ENCODE data around the gene EXOC4.

EXOC4 gene

GRCh38 chr7:133649593-133649992, 396.7 kb downstream of the EXOC4 start:
- H3K4me1 ChIP-seq (ENCODE audit: control insufficient read depth in 2 of 2, insufficient read depth in 2 of 2, low read length in 2 of 2): no peaks in the 10 kb centered on the region
- H3K27me3 ChIP-seq (ENCODE audit: control insufficient read depth in 2 of 2, insufficient read depth in 2 of 2, low read length in 2 of 2): no peaks in the 10 kb centered on the region
- no peak overlapping the region for H3K27ac ChIP-seq (ENCODE audit: low read depth in 2 of 2, low read length in 2 of 2)
- no peaks in the 10 kb centered on the region for H3K9me3 ChIP-seq (ENCODE audit: control insufficient read depth in 2 of 2, low read length in 2 of 2)
- H3K9ac ChIP-seq (ENCODE audit: low read depth in 1 of 2, low read length in 2 of 2): no peak overlapping the region
- H3K36me3 ChIP-seq (ENCODE audit: control insufficient read depth in 2 of 2, insufficient read depth in 2 of 2, low read length in 2 of 2): no peaks in the 10 kb centered on the region
- no peak overlapping the region for H3K4me3 ChIP-seq (ENCODE audit: low read length in 2 of 2)

GRCh38 chr7:133650069-133650468, 397.2 kb downstream of the EXOC4 start:
- no peak overlapping the region for H3K27ac ChIP-seq (ENCODE audit: low read depth in 2 of 2, low read length in 2 of 2)
- no peaks in the 10 kb centered on the region for H3K9me3 ChIP-seq (ENCODE audit: control insufficient read depth in 2 of 2, low read length in 2 of 2)
- H3K4me1 ChIP-seq (ENCODE audit: control insufficient read depth in 2 of 2, insufficient read depth in 2 of 2, low read length in 2 of 2): no peaks in the 10 kb centered on the region
- no peak overlapping the region for H3K4me3 ChIP-seq (ENCODE audit: low read length in 2 of 2)
- H3K9ac ChIP-seq (ENCODE audit: low read depth in 1 of 2, low read length in 2 of 2): no peak overlapping the region
- no peaks in the 10 kb centered on the region for H3K27me3 ChIP-seq (ENCODE audit: control insufficient read depth in 2 of 2, insufficient read depth in 2 of 2, low read length in 2 of 2)
- H3K36me3 ChIP-seq (ENCODE audit: control insufficient read depth in 2 of 2, insufficient read depth in 2 of 2, low read length in 2 of 2): no peaks in the 10 kb centered on the region

GRCh38 chr7:133650487-133651300, 397.8 kb downstream of the EXOC4 start:
- Histone ChIP-seq H3K27ac (ENCODE audit: low read depth in 2 of 2, low read length in 2 of 2) (no peak overlapping the region), H3K4me1 (ENCODE audit: control insufficient read depth in 2 of 2, insufficient read depth in 2 of 2, low read length in 2 of 2) (no peaks in the 10 kb centered on the region), H3K4me3 (ENCODE audit: low read length in 2 of 2) (no peak overlapping the region), H3K9ac (ENCODE audit: low read depth in 1 of 2, low read length in 2 of 2) (no peak overlapping the region), H3K27me3 (ENCODE audit: control insufficient read depth in 2 of 2, insufficient read depth in 2 of 2, low read length in 2 of 2) (no peaks in the 10 kb centered on the region), H3K36me3 (ENCODE audit: control insufficient read depth in 2 of 2, insufficient read depth in 2 of 2, low read length in 2 of 2) (no peaks in the 10 kb centered on the region), H3K9me3 (ENCODE audit: control insufficient read depth in 2 of 2, low read length in 2 of 2) (no peaks in the 10 kb centered on the region)

- Histone ChIP-seq H3K27ac (ENCODE audit: low read depth in 2 of 2, low read length in 2 of 2) (no peak overlapping the region), H3K4me1 (ENCODE audit: control insufficient read depth in 2 of 2, insufficient read depth in 2 of 2, low read length in 2 of 2) (no peaks in the 10 kb centered on the region), H3K9me3 (ENCODE audit: control insufficient read depth in 2 of 2, low read length in 2 of 2) (no peaks in the 10 kb centered on the region), H3K36me3 (ENCODE audit: control insufficient read depth in 2 of 2, insufficient read depth in 2 of 2, low read length in 2 of 2) (no peaks in the 10 kb centered on the region), H3K4me3 (ENCODE audit: low read length in 2 of 2) (no peak overlapping the region), H3K9ac (ENCODE audit: low read depth in 1 of 2, low read length in 2 of 2) (no peak overlapping the region), H3K27me3 (ENCODE audit: control insufficient read depth in 2 of 2, insufficient read depth in 2 of 2, low read length in 2 of 2) (no peaks in the 10 kb centered on the region)
Measured at GRCh38 chr7:133652547-133652946, 399.7 kb downstream of the EXOC4 start.

- Histone ChIP-seq H3K36me3 (ENCODE audit: control insufficient read depth in 2 of 2, insufficient read depth in 2 of 2, low read length in 2 of 2) (no peaks in the 10 kb centered on the region), H3K4me3 (ENCODE audit: low read length in 2 of 2) (no peak overlapping the region), H3K27ac (ENCODE audit: low read depth in 2 of 2, low read length in 2 of 2) (no peak overlapping the region), H3K9me3 (ENCODE audit: control insufficient read depth in 2 of 2, low read length in 2 of 2) (no peaks in the 10 kb centered on the region), H3K9ac (ENCODE audit: low read depth in 1 of 2, low read length in 2 of 2) (no peak overlapping the region), H3K27me3 (ENCODE audit: control insufficient read depth in 2 of 2, insufficient read depth in 2 of 2, low read length in 2 of 2) (no peaks in the 10 kb centered on the region), H3K4me1 (ENCODE audit: control insufficient read depth in 2 of 2, insufficient read depth in 2 of 2, low read length in 2 of 2) (no peaks in the 10 kb centered on the region)
Measured at GRCh38 chr7:133654547-133654946, 401.7 kb downstream of the EXOC4 start.

GRCh38 chr7:133662276-133662675, 409.4 kb downstream of the EXOC4 start:
- no peaks in the 10 kb centered on the region for H3K27me3 ChIP-seq (ENCODE audit: control insufficient read depth in 2 of 2, insufficient read depth in 2 of 2, low read length in 2 of 2)
- H3K27ac ChIP-seq (ENCODE audit: low read depth in 2 of 2, low read length in 2 of 2): no peak overlapping the region
- H3K9me3 ChIP-seq (ENCODE audit: control insufficient read depth in 2 of 2, low read length in 2 of 2): no peaks in the 10 kb centered on the region
- H3K4me1 ChIP-seq (ENCODE audit: control insufficient read depth in 2 of 2, insufficient read depth in 2 of 2, low read length in 2 of 2): no peaks in the 10 kb centered on the region
- H3K9ac ChIP-seq (ENCODE audit: low read depth in 1 of 2, low read length in 2 of 2): no peak overlapping the region
- no peak overlapping the region for H3K4me3 ChIP-seq (ENCODE audit: low read length in 2 of 2)
- H3K36me3 ChIP-seq (ENCODE audit: control insufficient read depth in 2 of 2, insufficient read depth in 2 of 2, low read length in 2 of 2): no peaks in the 10 kb centered on the region

- no peak overlapping the region for H3K4me3 ChIP-seq (ENCODE audit: low read length in 2 of 2)
- no peaks in the 10 kb centered on the region for H3K9me3 ChIP-seq (ENCODE audit: control insufficient read depth in 2 of 2, low read length in 2 of 2)
- no peak overlapping the region for H3K9ac ChIP-seq (ENCODE audit: low read depth in 1 of 2, low read length in 2 of 2)
- no peaks in the 10 kb centered on the region for H3K36me3 ChIP-seq (ENCODE audit: control insufficient read depth in 2 of 2, insufficient read depth in 2 of 2, low read length in 2 of 2)
- H3K27me3 ChIP-seq (ENCODE audit: control insufficient read depth in 2 of 2, insufficient read depth in 2 of 2, low read length in 2 of 2): no peaks in the 10 kb centered on the region
- no peak overlapping the region for H3K27ac ChIP-seq (ENCODE audit: low read depth in 2 of 2, low read length in 2 of 2)
- H3K4me1 ChIP-seq (ENCODE audit: control insufficient read depth in 2 of 2, insufficient read depth in 2 of 2, low read length in 2 of 2): no peaks in the 10 kb centered on the region
Measured at GRCh38 chr7:133662830-133663229, 410.0 kb downstream of the EXOC4 start.

GRCh38 chr7:133664528-133664927, 411.6 kb downstream of the EXOC4 start:
- Histone ChIP-seq H3K27me3 (ENCODE audit: control insufficient read depth in 2 of 2, insufficient read depth in 2 of 2, low read length in 2 of 2) (no peaks in the 10 kb centered on the region), H3K27ac (ENCODE audit: low read depth in 2 of 2, low read length in 2 of 2) (no peak overlapping the region), H3K4me3 (ENCODE audit: low read length in 2 of 2) (no peak overlapping the region), H3K9ac (ENCODE audit: low read depth in 1 of 2, low read length in 2 of 2) (no peak overlapping the region), H3K9me3 (ENCODE audit: control insufficient read depth in 2 of 2, low read length in 2 of 2) (no peaks in the 10 kb centered on the region), H3K36me3 (ENCODE audit: control insufficient read depth in 2 of 2, insufficient read depth in 2 of 2, low read length in 2 of 2) (no peaks in the 10 kb centered on the region), H3K4me1 (ENCODE audit: control insufficient read depth in 2 of 2, insufficient read depth in 2 of 2, low read length in 2 of 2) (no peaks in the 10 kb centered on the region)

GRCh38 chr7:133668296-133669060, 415.6 kb downstream of the EXOC4 start:
- no peak overlapping the region for H3K9ac ChIP-seq (ENCODE audit: low read depth in 1 of 2, low read length in 2 of 2)
- H3K4me3 ChIP-seq (ENCODE audit: low read length in 2 of 2): no peak overlapping the region
- no peaks in the 10 kb centered on the region for H3K27me3 ChIP-seq (ENCODE audit: control insufficient read depth in 2 of 2, insufficient read depth in 2 of 2, low read length in 2 of 2)
- no peak overlapping the region for H3K27ac ChIP-seq (ENCODE audit: low read depth in 2 of 2, low read length in 2 of 2)
- H3K36me3 ChIP-seq (ENCODE audit: control insufficient read depth in 2 of 2, insufficient read depth in 2 of 2, low read length in 2 of 2): no peaks in the 10 kb centered on the region
- H3K4me1 ChIP-seq (ENCODE audit: control insufficient read depth in 2 of 2, insufficient read depth in 2 of 2, low read length in 2 of 2): no peaks in the 10 kb centered on the region
- H3K9me3 ChIP-seq (ENCODE audit: control insufficient read depth in 2 of 2, low read length in 2 of 2): no peaks in the 10 kb centered on the region

GRCh38 chr7:133669061-133669455, 416.2 kb downstream of the EXOC4 start:
- Histone ChIP-seq H3K36me3 (ENCODE audit: control insufficient read depth in 2 of 2, insufficient read depth in 2 of 2, low read length in 2 of 2) (no peaks in the 10 kb centered on the region), H3K27ac (ENCODE audit: low read depth in 2 of 2, low read length in 2 of 2) (no peak overlapping the region), H3K9ac (ENCODE audit: low read depth in 1 of 2, low read length in 2 of 2) (no peak overlapping the region), H3K4me3 (ENCODE audit: low read length in 2 of 2) (no peak overlapping the region), H3K9me3 (ENCODE audit: control insufficient read depth in 2 of 2, low read length in 2 of 2) (no peaks in the 10 kb centered on the region), H3K27me3 (ENCODE audit: control insufficient read depth in 2 of 2, insufficient read depth in 2 of 2, low read length in 2 of 2) (no peaks in the 10 kb centered on the region), H3K4me1 (ENCODE audit: control insufficient read depth in 2 of 2, insufficient read depth in 2 of 2, low read length in 2 of 2) (no peaks in the 10 kb centered on the region)
